HEK293T (cell line): ENCODE data around the gene IQSEC2.

Experiments used
- CTCF ChIA-PET: fragments of 350-600 bp; formaldehyde crosslinking; extraction: SDS; loops from one replicate; lab custom pipeline; 2021; ENCODE audit warnings: antibody characterized with exemption, inconsistent platforms; lab: Yijun Ruan, JAX
- POLR2A ChIA-PET: fragments of 350-600 bp; formaldehyde crosslinking; extraction: SDS; loops from one replicate; lab custom pipeline; 2020; ENCODE audit warnings: antibody characterized with exemption, inconsistent platforms; lab: Yijun Ruan, JAX
- DNase-seq: peaks from one replicate; pipeline ENCODE4 v3.0.0; 2012; ENCODE audit warnings: mixed read lengths; ENCODE audit errors: extremely low spot score
- ARNT ChIP-seq: fragments of 450-650 bp; IDR thresholded peaks from 2 replicates; pipeline ENCODE4 v1.6.1; 2017; ENCODE audit warnings: mild to moderate bottlenecking
- BHLHE40 ChIP-seq: fragments of 450-650 bp; IDR thresholded peaks from 2 replicates; pipeline ENCODE4 v1.6.1; 2016; ENCODE audit warnings: mild to moderate bottlenecking, moderate library complexity, borderline replicate concordance
- CTBP1 ChIP-seq: fragments of 450-650 bp; IDR thresholded peaks from 2 replicates; pipeline ENCODE4 v1.6.1; 2016; ENCODE audit warnings: borderline replicate concordance
- ELF4 ChIP-seq: fragments of 450-650 bp; IDR thresholded peaks from 2 replicates; pipeline ENCODE4 v1.6.1; 2017; ENCODE audit warnings: antibody characterized with exemption
- FOXA1 ChIP-seq: fragments of 450-650 bp; IDR thresholded peaks from 2 replicates; pipeline ENCODE4 v1.6.1; 2016; ENCODE audit warnings: mild to moderate bottlenecking
- FOXK2 ChIP-seq: fragments of 450-650 bp; IDR thresholded peaks from 2 replicates; pipeline ENCODE4 v1.6.1; 2016; ENCODE audit warnings: mild to moderate bottlenecking
- FOXM1 ChIP-seq: fragments of 450-650 bp; IDR thresholded peaks from 2 replicates; pipeline ENCODE4 v1.6.1; 2017; ENCODE audit warnings: mild to moderate bottlenecking, borderline replicate concordance
- HDGF ChIP-seq: fragments of 450-650 bp; IDR thresholded peaks from 2 replicates; pipeline ENCODE4 v1.6.1; 2017; ENCODE audit warnings: antibody characterized with exemption, borderline replicate concordance
- L3MBTL2 ChIP-seq: fragments of 450-650 bp; conservative IDR thresholded peaks from 2 replicates; pipeline ENCODE4 v1.6.1; 2016; ENCODE audit warnings: mild to moderate bottlenecking
- LEF1 ChIP-seq: fragments of 450-650 bp; IDR thresholded peaks from 2 replicates; pipeline ENCODE4 v1.6.1; 2017; ENCODE audit warnings: mild to moderate bottlenecking, borderline replicate concordance
- NFRKB ChIP-seq: fragments of 450-650 bp; IDR thresholded peaks from 2 replicates; pipeline ENCODE4 v1.6.1; 2016; ENCODE audit warnings: mild to moderate bottlenecking, moderate library complexity
- SP1 ChIP-seq: fragments of 450-650 bp; IDR thresholded peaks from 2 replicates; pipeline ENCODE4 v1.6.1; 2017
- SUZ12 ChIP-seq: fragments of 450-650 bp; IDR thresholded peaks from 2 replicates; pipeline ENCODE4 v1.6.1; 2016; ENCODE audit warnings: mild to moderate bottlenecking
- TARDBP ChIP-seq: fragments of 450-650 bp; IDR thresholded peaks from 2 replicates; pipeline ENCODE4 v1.6.1; 2016
- ZNF384 ChIP-seq: fragments of 450-650 bp; IDR thresholded peaks from 2 replicates; pipeline ENCODE4 v1.6.1; 2016
- TF ChIP-seq, protein P1 (sequence below): fragments of 450-650 bp; IDR thresholded peaks from 2 replicates; pipeline ENCODE4 v1.6.1; 2016

Gene IQSEC2

DNA sequence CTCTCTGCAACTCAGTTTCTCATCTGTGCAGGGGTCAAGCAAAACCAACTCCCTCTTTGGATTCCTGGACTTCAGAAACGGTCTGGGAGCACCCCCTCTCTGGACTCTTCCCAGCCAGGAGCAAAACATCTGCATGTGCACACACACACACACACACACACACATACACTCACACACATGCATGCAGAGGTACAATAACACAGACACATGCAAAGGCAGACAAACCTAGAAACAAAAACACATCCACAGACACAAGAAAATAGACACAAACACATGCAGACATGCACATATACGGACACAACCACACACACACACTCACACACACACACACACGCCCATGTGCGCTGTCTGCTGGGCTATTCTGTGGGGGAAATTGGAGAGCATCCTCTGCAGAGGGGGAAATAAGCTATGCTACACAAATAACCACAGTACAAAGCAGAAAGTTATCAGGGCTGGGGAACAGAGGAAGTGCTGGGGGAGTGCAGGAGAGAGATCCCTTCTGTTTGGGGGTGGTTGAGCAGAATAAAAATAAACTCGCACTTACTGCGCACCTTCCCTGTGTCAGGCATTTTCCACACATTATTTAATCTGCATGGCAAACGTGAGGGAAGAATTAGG, 19.9 kb downstream of the IQSEC2 start:
- ChIA-PET POLR2A (interaction anchor here (1.4 kb wide), 1 partner anchor 36 kb away, joined by 5 read pairs; the partner anchor contains the start of gene KDM5C), CTCF (no interaction called here)
- no peak for DNase-seq
- TF ChIP-seq FOXA1 (no peak), LEF1 (no peak), HDGF (no peak), NFRKB (no peak), L3MBTL2 (no peak), SUZ12 (no peak)

GRCh38 chrX:53260836-53261235, 20.5 kb downstream of the IQSEC2 start:
- TF ChIP-seq SUZ12 (no peak), SP1 (no peak), FOXK2 (no peak), FOXA1 (no peak), LEF1 (no peak), ZNF384 (no peak), ELF4 (no peak), NFRKB (no peak), FOXM1 (no peak), CTBP1 (no peak), ARNT (no peak), L3MBTL2 (no peak), TARDBP (no peak), BHLHE40 (no peak), HDGF (no peak)
- TF ChIP-seq, protein P1, sequence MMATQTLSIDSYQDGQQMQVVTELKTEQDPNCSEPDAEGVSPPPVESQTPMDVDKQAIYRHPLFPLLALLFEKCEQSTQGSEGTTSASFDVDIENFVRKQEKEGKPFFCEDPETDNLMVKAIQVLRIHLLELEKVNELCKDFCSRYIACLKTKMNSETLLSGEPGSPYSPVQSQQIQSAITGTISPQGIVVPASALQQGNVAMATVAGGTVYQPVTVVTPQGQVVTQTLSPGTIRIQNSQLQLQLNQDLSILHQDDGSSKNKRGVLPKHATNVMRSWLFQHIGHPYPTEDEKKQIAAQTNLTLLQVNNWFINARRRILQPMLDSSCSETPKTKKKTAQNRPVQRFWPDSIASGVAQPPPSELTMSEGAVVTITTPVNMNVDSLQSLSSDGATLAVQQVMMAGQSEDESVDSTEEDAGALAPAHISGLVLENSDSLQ, result no peak
- DNase-seq, result no peak
- POLR2A ChIA-PET, result no interaction called here
- CTCF ChIA-PET, result no interaction called here

DNA sequence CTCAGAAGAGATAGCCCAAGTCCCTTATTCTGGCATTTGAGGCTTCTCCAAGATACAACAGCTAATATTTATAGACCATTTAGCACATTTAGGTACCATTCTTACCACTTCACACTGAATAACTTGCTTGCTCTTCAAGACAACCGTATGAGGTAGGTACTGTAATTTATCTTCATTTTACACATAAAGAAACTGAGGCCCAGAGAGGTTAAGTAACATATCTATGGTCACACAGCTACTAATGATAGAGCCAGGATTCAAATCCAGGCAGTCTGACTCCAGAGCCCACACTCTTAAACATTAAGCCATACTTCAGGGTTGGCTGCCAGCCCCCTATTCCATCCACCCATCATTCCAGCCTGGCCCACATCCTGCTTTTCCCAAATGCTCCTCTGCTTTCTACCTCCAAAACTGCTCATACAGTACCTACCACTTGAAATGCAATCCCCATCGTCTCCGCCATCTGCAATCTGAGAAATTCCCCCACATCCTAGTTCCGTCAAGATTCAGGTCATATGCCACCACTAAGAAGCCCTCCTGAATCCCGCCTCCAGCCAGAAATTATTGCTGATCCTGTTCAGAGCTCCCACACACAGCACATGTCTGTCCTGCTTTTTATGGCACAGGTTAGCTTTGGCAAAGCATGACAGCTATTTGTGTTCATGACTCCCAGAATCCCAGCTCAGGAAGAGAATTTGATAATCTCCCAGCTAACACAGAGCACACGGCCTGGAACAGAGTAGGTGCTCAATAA, 23.5 kb downstream of the IQSEC2 start:
- no peak for DNase-seq
- CTCF ChIA-PET, result interaction anchor here (2.6 kb wide), 1 partner anchor 13 kb away, joined by 9 read pairs; no protein-coding TSS in a partner anchor
- TF ChIP-seq HDGF, result no peak
- TF ChIP-seq SUZ12, result no peak
- POLR2A ChIA-PET, result interaction anchor here (1.3 kb wide), 1 partner anchor 33 kb away, joined by 4 read pairs; the partner anchor contains the start of gene KDM5C

DNA sequence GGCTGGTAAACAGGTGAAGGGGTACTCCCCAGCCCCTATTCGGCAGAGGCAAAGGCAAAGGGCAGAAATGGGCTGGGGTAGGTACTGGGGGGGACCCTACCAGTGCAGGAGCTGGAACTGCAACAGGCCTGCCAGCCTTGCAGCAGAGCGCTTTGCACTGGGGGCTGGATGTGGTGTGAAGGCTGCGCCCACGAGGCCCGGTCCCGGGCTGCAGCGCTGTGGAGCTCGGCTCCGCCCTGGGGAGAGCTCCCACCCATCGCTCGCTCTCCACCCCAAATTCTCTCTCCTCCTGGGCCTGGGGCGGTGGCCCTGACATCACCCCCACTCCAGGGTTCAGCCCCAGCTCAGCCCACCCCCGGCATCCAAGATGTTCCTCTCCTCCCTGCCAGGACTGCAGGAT, 24.2 kb downstream of the IQSEC2 start:
- DNase-seq, result no peak
- ChIA-PET CTCF (interaction anchor here (2.6 kb wide), 1 partner anchor 12 kb away, joined by 9 read pairs; no protein-coding TSS in a partner anchor), POLR2A (no interaction called here)
- TF ChIP-seq HDGF, result no peak
- TF ChIP-seq, protein P1, result no peak
- no peak for TF ChIP-seq L3MBTL2
- TF ChIP-seq FOXK2, result no peak
- TF ChIP-seq LEF1, result no peak
- no peak for TF ChIP-seq BHLHE40
- TF ChIP-seq CTBP1, result no peak

DNA sequence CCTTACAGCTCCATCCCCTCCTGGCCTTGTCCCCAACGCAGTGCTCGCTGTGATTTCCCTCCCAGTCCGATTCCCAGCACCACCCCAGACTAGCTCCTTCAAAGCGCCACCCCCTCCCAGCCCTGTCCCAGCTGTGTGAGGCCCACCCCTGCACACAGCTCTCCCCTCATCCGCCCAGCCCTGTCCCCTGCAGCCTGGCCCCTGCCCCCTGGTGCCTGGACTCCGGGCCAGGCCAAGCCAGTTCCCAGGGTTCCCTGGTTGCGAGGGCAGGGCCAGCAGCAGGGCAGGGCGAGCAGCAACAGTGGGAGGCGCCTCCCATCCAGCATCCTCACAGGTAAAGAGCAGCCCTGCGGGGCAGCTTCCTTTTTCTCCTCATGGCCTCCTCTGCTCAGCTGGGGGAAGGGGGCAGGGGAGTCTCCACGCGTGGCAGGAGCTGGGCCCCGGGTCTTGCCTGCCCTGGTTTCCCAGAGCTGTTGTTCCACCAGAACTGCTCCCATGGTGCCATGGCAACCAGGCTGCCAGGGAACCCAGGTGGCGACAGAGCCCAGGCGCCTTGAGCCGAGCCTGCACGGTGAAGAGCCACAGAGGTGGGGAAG, 24.8 kb downstream of the IQSEC2 start:
- TF ChIP-seq ELF4 (no peak), ZNF384 (no peak), SUZ12 (no peak), TARDBP (no peak), CTBP1 (no peak), HDGF (no peak), LEF1 (no peak), L3MBTL2 (no peak), BHLHE40 (no peak), SP1 (no peak), FOXK2 (no peak), NFRKB (no peak), FOXM1 (no peak), FOXA1 (no peak), ARNT (no peak)
- TF ChIP-seq, protein P1, result no peak
- DNase-seq, result no peak
- POLR2A ChIA-PET, result no interaction called here
- CTCF ChIA-PET, result interaction anchor here (0.9 to 2.6 kb wide), 2 partner anchors 12 to 25 kb away, joined by 4 to 9 read pairs; partner anchors contain the start of gene IQSEC2

DNA sequence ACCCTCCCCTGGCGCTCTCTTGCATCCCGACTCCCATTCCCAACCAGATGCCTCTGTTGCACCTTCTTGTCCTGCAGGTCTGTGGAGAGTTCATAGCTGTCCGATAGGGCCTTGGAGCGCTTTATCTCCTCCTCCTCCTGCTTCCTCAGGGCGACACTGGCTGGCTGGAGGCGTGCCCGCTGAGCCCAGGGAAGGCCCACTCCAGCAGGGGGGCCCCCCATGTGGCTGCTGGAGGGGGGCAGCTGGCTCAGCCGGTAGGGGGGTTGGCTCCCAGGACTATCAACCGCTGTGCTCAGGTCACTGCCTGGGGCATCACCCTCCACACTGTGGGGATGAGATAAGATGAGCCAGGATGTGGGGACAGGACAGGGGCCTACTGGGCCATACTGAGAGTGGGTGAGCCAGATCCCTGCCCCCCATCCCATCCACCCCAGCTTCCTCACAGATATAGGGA, 25.6 kb downstream of the IQSEC2 start:
- DNase-seq, result no peak
- no peak for TF ChIP-seq TARDBP
- TF ChIP-seq, protein P1, result no peak
- TF ChIP-seq FOXA1, result no peak
- no peak for TF ChIP-seq SUZ12
- TF ChIP-seq ARNT, result no peak
- TF ChIP-seq BHLHE40, result no peak
- no peak for TF ChIP-seq SP1
- TF ChIP-seq CTBP1, result no peak
- TF ChIP-seq FOXK2, result no peak
- no peak for TF ChIP-seq NFRKB
- no peak for TF ChIP-seq ELF4
- no peak for TF ChIP-seq FOXM1
- TF ChIP-seq ZNF384, result no peak
- CTCF ChIA-PET, result interaction anchor here (0.9 to 2.6 kb wide), 2 partner anchors 11 to 26 kb away, joined by 4 to 9 read pairs; partner anchors contain the start of gene IQSEC2
- POLR2A ChIA-PET, result no interaction called here
